GM12878 (cell line): ENCODE results near the gene DFFB. TPM values are rescaled to one million over a fixed set of nuclear protein-coding genes. Genes with fewer than 3 reads are reported as not detected.

ENCODE experiments used
- ATAC-seq: fragments of 200-7000 bp; cut with Tn5 transposase; 3 replicates; pipeline ENCODE4 v1.9.1; 2020; ENCODE audit warnings: mild to moderate bottlenecking, moderate library complexity
- BruUV-seq: library from RNA; stranded (reverse); fragments of 400-500 nt; replicated peaks from 2 replicates; lab custom pipeline; 2021; lab: Mats Ljungman, UMichigan
- CTCF ChIA-PET: fragments of 300-600 bp; sonication (Branson Sonifier 250); formaldehyde crosslinking; extraction: SDS; loops from one replicate; lab custom pipeline; 2021; ENCODE audit warnings: inconsistent platforms; lab: Yijun Ruan, JAX
- POLR2A ChIA-PET: fragments of 350-600 bp; formaldehyde crosslinking; extraction: SDS; loops from one replicate; lab custom pipeline; 2021; ENCODE audit warnings: inconsistent platforms; lab: Charles Lee
- RAD21 ChIA-PET: fragments of 300-600 bp; sonication (Branson Sonifier 250); formaldehyde crosslinking; loops from one replicate; lab custom pipeline; 2023; ENCODE audit warnings: antibody characterized with exemption; ENCODE audit not compliant: unreplicated experiment; lab: Charles Lee
- SMC1A ChIA-PET: fragments of 300-600 bp; sonication (Branson Sonifier 250); formaldehyde crosslinking; loops from one replicate; lab custom pipeline; 2023; ENCODE audit not compliant: unreplicated experiment, uncharacterized antibody; lab: Charles Lee
- DNase-seq: peaks from one replicate; pipeline ENCODE4 v3.0.0-alpha.2; 2011; ENCODE audit warnings: low read depth, low spot score
- FAIRE-seq: peaks from 3 replicates; lab custom pipeline; 2011; peaks lifted over from hg19 to GRCh38; lab: Jason Lieb, UNC
- H2AFZ ChIP-seq: 2 replicates; pipeline ENCODE4 v1.6.0; 2011; ENCODE audit warnings: low read depth, low read length, control low read depth; ENCODE audit not compliant: control insufficient read depth
- H3K27ac ChIP-seq: 2 replicates; pipeline ENCODE4 v1.5.1; 2011; ENCODE audit warnings: control low read depth; ENCODE audit not compliant: control insufficient read depth, insufficient read depth
- H3K27me3 ChIP-seq, 2 experiments: replicated peaks in 1 of 2; 2 replicates each; pipeline versions ENCODE4 v1.6.0 to v1.6.1; 2011; ENCODE audit warnings: low read length in 1 of 2; ENCODE audit not compliant: control insufficient read depth in 2 of 2, insufficient read depth in 2 of 2
- H3K36me3 ChIP-seq, 2 experiments: 2 replicates each; pipeline ENCODE4 v1.5.1; 2011; ENCODE audit warnings: low read length in 1 of 2; ENCODE audit not compliant: control insufficient read depth in 2 of 2, insufficient read depth in 2 of 2
- H3K4me1 ChIP-seq: 2 replicates; pipeline ENCODE4 v1.6.1; 2011; ENCODE audit warnings: mild to moderate bottlenecking, low read length, moderate library complexity, mixed read lengths; ENCODE audit not compliant: control insufficient read depth, insufficient read depth
- H3K4me2 ChIP-seq: 2 replicates; pipeline ENCODE4 v1.6.0; 2011; ENCODE audit warnings: control low read depth; ENCODE audit not compliant: control insufficient read depth, insufficient read depth
- H3K4me3 ChIP-seq: fragments of 200-600 bp; sonication (generic); 2 replicates; pipeline ENCODE4 v1.5.1; 2016
- H3K79me2 ChIP-seq: 2 replicates; pipeline ENCODE4 v1.6.0; 2011; ENCODE audit warnings: low read length; ENCODE audit not compliant: control insufficient read depth, insufficient read depth
- H3K9ac ChIP-seq: 2 replicates; pipeline ENCODE4 v1.8.0; 2011; ENCODE audit warnings: low read length, control low read depth, mixed read lengths; ENCODE audit not compliant: control insufficient read depth, insufficient read depth
- H3K9me3 ChIP-seq: replicated peaks from 3 replicates; pipeline ENCODE4 v1.5.1; 2011; ENCODE audit warnings: mild to moderate bottlenecking, low read length; ENCODE audit not compliant: control insufficient read depth, insufficient read depth
- H4K20me1 ChIP-seq: 2 replicates; pipeline ENCODE4 v1.6.0; 2011; ENCODE audit not compliant: control insufficient read depth, insufficient read depth
- BRCA1 ChIP-seq: IDR thresholded peaks from 2 replicates; pipeline ENCODE4 v1.6.1; 2011; ENCODE audit warnings: low read depth, low read length, improper control_type of control experiment
- CBFB ChIP-seq: IDR thresholded peaks from 2 replicates; pipeline ENCODE4 v1.6.1; 2016; ENCODE audit warnings: antibody characterized with exemption, low read depth
- CBX5 ChIP-seq: sonication (generic); IDR thresholded peaks from 2 replicates; pipeline ENCODE4 v1.6.1; 2016; ENCODE audit warnings: low read depth, moderate library complexity, mild to moderate bottlenecking, inconsistent platforms
- CEBPB ChIP-seq, 2 experiments: fragments of 150-350 bp in 1 of 2; IDR thresholded peaks; 2 replicates each; pipeline ENCODE4 v1.6.1; 2012 to 2014; ENCODE audit warnings: low read depth in 2 of 2, low read length in 2 of 2, borderline replicate concordance in 1 of 2, inconsistent platforms in 1 of 2
- CHD2 ChIP-seq: IDR thresholded peaks from 2 replicates; pipeline ENCODE4 v1.6.1; 2011; ENCODE audit warnings: low read depth, low read length, improper control_type of control experiment, borderline replicate concordance
- CHD4 ChIP-seq: fragments of 200-600 bp; sonication (generic); IDR thresholded peaks from 2 replicates; pipeline ENCODE4 v1.6.1; 2016; ENCODE audit warnings: mild to moderate bottlenecking
- HDGF ChIP-seq: fragments of 450-650 bp; IDR thresholded peaks from 2 replicates; pipeline ENCODE4 v1.6.1; 2016; ENCODE audit warnings: antibody characterized with exemption
- JUND ChIP-seq: IDR thresholded peaks from 2 replicates; pipeline ENCODE4 v1.6.1; 2012; ENCODE audit warnings: low read depth, mild to moderate bottlenecking, low read length, improper control_type of control experiment, moderate library complexity
- MEF2A ChIP-seq: IDR thresholded peaks from 2 replicates; pipeline ENCODE4 v1.6.1; 2011; ENCODE audit warnings: low read depth, mild to moderate bottlenecking, low read length, moderate library complexity; ENCODE audit not compliant: insufficient read depth
- MXI1 ChIP-seq: fragments of 150-350 bp; IDR thresholded peaks from 2 replicates; pipeline ENCODE4 v1.6.1; 2011; ENCODE audit warnings: low read depth, mild to moderate bottlenecking, inconsistent platforms, low read length, improper control_type of control experiment
- NFYA ChIP-seq: IDR thresholded peaks from 2 replicates; pipeline ENCODE4 v1.6.1; 2011; ENCODE audit warnings: low read depth, mild to moderate bottlenecking, low read length, improper control_type of control experiment, borderline replicate concordance
- NR2C2 ChIP-seq: IDR thresholded peaks from 2 replicates; pipeline ENCODE4 v1.6.1; 2011; ENCODE audit warnings: borderline replicate concordance, low read depth; ENCODE audit not compliant: control insufficient read depth, insufficient read length
- NR2F1 ChIP-seq: fragments of 450-650 bp; conservative IDR thresholded peaks from 2 replicates; pipeline ENCODE4 v1.6.1; 2017; ENCODE audit warnings: mild to moderate bottlenecking
- RELA ChIP-seq: fragments of 450-650 bp; IDR thresholded peaks from 2 replicates; pipeline ENCODE4 v1.8.0; 2014; ENCODE audit warnings: borderline replicate concordance; ENCODE audit not compliant: partially characterized antibody
- RFX5 ChIP-seq: IDR thresholded peaks from 2 replicates; pipeline ENCODE4 v1.6.1; 2011; ENCODE audit warnings: low read depth, low read length, improper control_type of control experiment
- RUNX3 ChIP-seq: IDR thresholded peaks from 2 replicates; pipeline ENCODE4 v1.6.1; 2012; ENCODE audit warnings: low read length, inconsistent platforms
- SIN3A ChIP-seq: IDR thresholded peaks from 2 replicates; pipeline ENCODE4 v1.6.1; 2012; ENCODE audit warnings: low read depth, low read length, improper control_type of control experiment
- TCF7 ChIP-seq: IDR thresholded peaks from 2 replicates; pipeline ENCODE4 v1.6.1; 2014; ENCODE audit warnings: antibody characterized with exemption, borderline replicate concordance
- ZNF217 ChIP-seq: fragments of 450-650 bp; IDR thresholded peaks from 2 replicates; pipeline ENCODE4 v1.6.1; 2017; ENCODE audit warnings: antibody characterized with exemption, mild to moderate bottlenecking
- ZSCAN29 ChIP-seq: fragments of 450-650 bp; IDR thresholded peaks from 2 replicates; pipeline ENCODE4 v1.6.1; 2017; ENCODE audit warnings: mild to moderate bottlenecking, moderate library complexity
- ZZZ3 ChIP-seq: IDR thresholded peaks from 2 replicates; pipeline ENCODE4 v1.6.1; 2011; ENCODE audit warnings: low read depth; ENCODE audit not compliant: control insufficient read depth, insufficient read length
- in situ Hi-C: fragments of 300-500 bp; cut with MboI; formaldehyde crosslinking; loops from 9 replicates; pipeline ENCODE4 v1.14.3; 2018; ENCODE audit warnings: mixed read lengths
- intact Hi-C: fragments of 100-400 bp; cut with micrococcal nuclease; formaldehyde crosslinking; loops from one replicate; pipeline ENCODE4 v1.14.2; 2022; ENCODE audit not compliant: unreplicated experiment
- polyA plus RNA-seq, 11 experiments: library from polyadenylated mRNA; depleted of rRNA in 4 of 11; unstranded in 6 of 11; stranded (reverse) in 5 of 11; fragments of >200 nt; fragmentation: Nextera tagmentation in 4 of 11; fragmentation: Illumina TruSeq in 1 of 11; extraction: Ambion mirVana in 4 of 11; extraction: Trizol in 1 of 11; gene quantifications; 1 replicate in 1 of 11; 2 replicates in 10 of 11; pipeline versions ENCODE4 v1.2.1 to v1.2.3, GENCODE V29; 2011 to 2016; ENCODE audit warnings: inconsistent platforms in 2 of 11, missing spikeins in 2 of 11, low read depth in 1 of 11
- total RNA-seq, 4 experiments: library from RNA; depleted of rRNA in 3 of 4; stranded (reverse); fragments of >200 nt in 3 of 4; fragmentation: Illumina TruSeq in 1 of 4; extraction: Trizol in 1 of 4; gene quantifications; 2 replicates each; pipeline versions ENCODE4 v1.2.1 to v1.2.3, GENCODE V29; 2013 to 2021
- TF ChIP-seq, protein P1 (sequence below): fragments of 450-650 bp; formaldehyde crosslinking; IDR thresholded peaks from 2 replicates; pipeline ENCODE4 v1.4.0; 2020; ENCODE audit warnings: mild to moderate bottlenecking, moderate library complexity
- TF ChIP-seq, protein P2 (sequence below): IDR thresholded peaks from 2 replicates; pipeline ENCODE4 v1.6.1; 2011; ENCODE audit warnings: borderline replicate concordance, low read depth, mild to moderate bottlenecking, moderate library complexity, low read length; ENCODE audit not compliant: insufficient read depth, poor library complexity, severe bottlenecking

Gene DFFB
- total and polyA plus RNA-seq, 10 of the 15 experiments (the other 5 are each of a cell fraction or from before 2014, with no cell fraction given), result 2.7 to 10.7 (median 6.5) TPM

DNA sequence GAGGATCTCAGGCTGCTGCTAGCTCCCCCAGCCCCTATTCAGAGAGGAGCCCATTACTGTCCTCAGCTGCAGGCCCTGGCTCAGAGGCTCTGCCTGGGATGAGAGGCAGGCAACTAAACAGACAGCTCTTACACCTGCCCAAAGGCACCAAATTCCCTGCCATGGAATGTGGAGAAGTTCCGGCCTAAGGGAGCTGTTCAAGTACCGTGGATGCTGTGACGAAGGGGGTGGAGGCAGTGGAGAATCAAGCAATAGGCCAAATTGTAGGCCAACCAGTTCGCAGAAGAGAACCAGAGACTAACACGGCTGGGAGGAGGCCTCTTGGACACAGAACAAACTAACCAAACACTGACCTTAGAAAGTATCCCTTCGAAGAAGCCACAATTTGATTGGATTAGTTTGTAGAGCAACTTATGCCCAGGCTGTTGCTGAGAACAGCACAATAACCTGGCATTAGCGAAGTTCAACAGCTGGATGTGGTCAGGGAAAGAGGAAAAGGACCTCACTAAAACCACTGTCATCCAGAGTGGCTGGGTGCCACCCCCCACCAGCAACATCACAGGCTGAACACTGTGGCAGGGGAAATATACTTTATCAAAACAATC is 39.2 kb downstream of the DFFB start (continued):
- TF ChIP-seq NFYA (no peak), ZNF217 (no peak), RFX5 (no peak), MXI1 (no peak), CHD4 (no peak), RELA (no peak), HDGF (no peak), CEBPB (IDR thresholded peaks at IDR 0.05; ENCODE audit: borderline replicate concordance in 1 of 2, low read depth in 2 of 2, low read length in 2 of 2) (no peak)
- TF ChIP-seq, protein P1, sequence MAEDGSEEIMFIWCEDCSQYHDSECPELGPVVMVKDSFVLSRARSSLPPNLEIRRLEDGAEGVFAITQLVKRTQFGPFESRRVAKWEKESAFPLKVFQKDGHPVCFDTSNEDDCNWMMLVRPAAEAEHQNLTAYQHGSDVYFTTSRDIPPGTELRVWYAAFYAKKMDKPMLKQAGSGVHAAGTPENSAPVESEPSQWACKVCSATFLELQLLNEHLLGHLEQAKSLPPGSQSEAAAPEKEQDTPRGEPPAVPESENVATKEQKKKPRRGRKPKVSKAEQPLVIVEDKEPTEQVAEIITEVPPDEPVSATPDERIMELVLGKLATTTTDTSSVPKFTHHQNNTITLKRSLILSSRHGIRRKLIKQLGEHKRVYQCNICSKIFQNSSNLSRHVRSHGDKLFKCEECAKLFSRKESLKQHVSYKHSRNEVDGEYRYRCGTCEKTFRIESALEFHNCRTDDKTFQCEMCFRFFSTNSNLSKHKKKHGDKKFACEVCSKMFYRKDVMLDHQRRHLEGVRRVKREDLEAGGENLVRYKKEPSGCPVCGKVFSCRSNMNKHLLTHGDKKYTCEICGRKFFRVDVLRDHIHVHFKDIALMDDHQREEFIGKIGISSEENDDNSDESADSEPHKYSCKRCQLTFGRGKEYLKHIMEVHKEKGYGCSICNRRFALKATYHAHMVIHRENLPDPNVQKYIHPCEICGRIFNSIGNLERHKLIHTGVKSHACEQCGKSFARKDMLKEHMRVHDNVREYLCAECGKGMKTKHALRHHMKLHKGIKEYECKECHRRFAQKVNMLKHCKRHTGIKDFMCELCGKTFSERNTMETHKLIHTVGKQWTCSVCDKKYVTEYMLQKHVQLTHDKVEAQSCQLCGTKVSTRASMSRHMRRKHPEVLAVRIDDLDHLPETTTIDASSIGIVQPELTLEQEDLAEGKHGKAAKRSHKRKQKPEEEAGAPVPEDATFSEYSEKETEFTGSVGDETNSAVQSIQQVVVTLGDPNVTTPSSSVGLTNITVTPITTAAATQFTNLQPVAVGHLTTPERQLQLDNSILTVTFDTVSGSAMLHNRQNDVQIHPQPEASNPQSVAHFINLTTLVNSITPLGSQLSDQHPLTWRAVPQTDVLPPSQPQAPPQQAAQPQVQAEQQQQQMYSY (CRISPR knock-in tag), result no peak

- BruUV-seq, result no TSS peak
- no peak for ATAC-seq
- POLR2A ChIA-PET, result no interaction called here
- Histone ChIP-seq H3K27me3 (no peaks in the 10 kb centered on the region), H3K4me3 (no peak overlapping the region), H3K9ac (no peak overlapping the region), H3K4me2 (no peak overlapping the region), H3K4me1 (no peaks in the 10 kb centered on the region), H3K36me3 (no peaks in the 10 kb centered on the region; a peak in 1 of 4 replicates), H4K20me1 (no peaks in the 10 kb centered on the region), H2AFZ (no peak overlapping the region), H3K27ac (no peak overlapping the region), H3K9me3 (no peaks in the 10 kb centered on the region; the same call in 2 of the 3 replicates), H3K79me2 (peaks cover 30% of the 10 kb centered on the region)
- no peak for DNase-seq
- CTCF ChIA-PET, result interaction anchor here (1.8 kb wide), 1 partner anchor 41 kb away, joined by 9 read pairs; the partner anchor contains the start of genes CEP104 and DFFB
- no peak for FAIRE-seq
- SMC1A ChIA-PET, result interaction anchor here (0.7 kb wide), 1 partner anchor 9 kb away, joined by 3 read pairs; no protein-coding TSS in a partner anchor
- RAD21 ChIA-PET, result no interaction called here
- intact Hi-C loops, result no loop called here
- in situ Hi-C loops, result no loop called here
- TF ChIP-seq ZZZ3 (no peak), MEF2A (no peak), TCF7 (no peak), CBFB (no peak), RUNX3 (no peak), NR2C2 (no peak), JUND (no peak), NR2F1 (no peak), CBX5 (no peak), ZSCAN29 (no peak), CHD2 (no peak), BRCA1 (no peak), SIN3A (no peak)
- TF ChIP-seq, protein P2, sequence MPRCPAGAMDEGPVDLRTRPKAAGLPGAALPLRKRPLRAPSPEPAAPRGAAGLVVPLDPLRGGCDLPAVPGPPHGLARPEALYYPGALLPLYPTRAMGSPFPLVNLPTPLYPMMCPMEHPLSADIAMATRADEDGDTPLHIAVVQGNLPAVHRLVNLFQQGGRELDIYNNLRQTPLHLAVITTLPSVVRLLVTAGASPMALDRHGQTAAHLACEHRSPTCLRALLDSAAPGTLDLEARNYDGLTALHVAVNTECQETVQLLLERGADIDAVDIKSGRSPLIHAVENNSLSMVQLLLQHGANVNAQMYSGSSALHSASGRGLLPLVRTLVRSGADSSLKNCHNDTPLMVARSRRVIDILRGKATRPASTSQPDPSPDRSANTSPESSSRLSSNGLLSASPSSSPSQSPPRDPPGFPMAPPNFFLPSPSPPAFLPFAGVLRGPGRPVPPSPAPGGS, result no peak
Observed at GRCh38 chr1:3898475-3898735, 41.1 kb downstream of the DFFB start.
